G401.6 (cell line): ENCODE measurements around the gene C1QTNF6.
"Not testable (repeated sequence)": the region's sequence is repeated elsewhere in the genome, so short reads cannot be mapped to it uniquely, and the experiment has no call there.

Experiments used
- FAIRE-seq: peaks from 2 replicates; lab custom pipeline; 2012; peaks lifted over from hg19 to GRCh38; lab: Jason Lieb, UNC

The C1QTNF6 gene

DNA sequence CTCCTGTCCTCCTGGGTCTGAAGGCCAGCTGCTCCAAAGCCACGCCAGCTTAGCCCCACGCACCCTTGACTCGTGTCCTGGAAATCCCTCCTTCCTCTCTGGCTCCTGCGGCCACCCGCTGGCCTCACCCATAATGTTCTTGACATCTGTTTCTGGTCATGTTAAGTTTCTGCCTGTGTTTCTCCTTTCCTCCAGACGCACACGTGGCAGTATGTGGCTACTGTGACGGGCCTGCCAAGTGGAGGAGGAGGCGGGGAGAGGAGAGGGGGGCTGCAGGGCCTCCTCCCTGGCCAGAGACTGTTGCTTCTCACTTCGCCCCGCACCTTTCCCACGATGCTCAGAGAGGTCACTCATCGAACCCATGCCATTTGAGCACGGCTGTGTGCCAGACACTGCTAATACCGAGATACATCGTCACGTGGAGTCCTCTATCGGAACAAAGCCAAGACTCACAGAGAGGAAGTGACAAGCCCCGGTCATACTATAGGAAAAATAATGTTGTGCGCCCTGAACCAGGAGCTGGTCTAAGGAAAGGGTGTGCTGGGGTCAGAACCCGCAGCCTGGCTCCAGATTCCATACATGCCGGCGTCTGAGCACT is 11.5 kb downstream of the C1QTNF6 start:
- FAIRE-seq = no peak

DNA sequence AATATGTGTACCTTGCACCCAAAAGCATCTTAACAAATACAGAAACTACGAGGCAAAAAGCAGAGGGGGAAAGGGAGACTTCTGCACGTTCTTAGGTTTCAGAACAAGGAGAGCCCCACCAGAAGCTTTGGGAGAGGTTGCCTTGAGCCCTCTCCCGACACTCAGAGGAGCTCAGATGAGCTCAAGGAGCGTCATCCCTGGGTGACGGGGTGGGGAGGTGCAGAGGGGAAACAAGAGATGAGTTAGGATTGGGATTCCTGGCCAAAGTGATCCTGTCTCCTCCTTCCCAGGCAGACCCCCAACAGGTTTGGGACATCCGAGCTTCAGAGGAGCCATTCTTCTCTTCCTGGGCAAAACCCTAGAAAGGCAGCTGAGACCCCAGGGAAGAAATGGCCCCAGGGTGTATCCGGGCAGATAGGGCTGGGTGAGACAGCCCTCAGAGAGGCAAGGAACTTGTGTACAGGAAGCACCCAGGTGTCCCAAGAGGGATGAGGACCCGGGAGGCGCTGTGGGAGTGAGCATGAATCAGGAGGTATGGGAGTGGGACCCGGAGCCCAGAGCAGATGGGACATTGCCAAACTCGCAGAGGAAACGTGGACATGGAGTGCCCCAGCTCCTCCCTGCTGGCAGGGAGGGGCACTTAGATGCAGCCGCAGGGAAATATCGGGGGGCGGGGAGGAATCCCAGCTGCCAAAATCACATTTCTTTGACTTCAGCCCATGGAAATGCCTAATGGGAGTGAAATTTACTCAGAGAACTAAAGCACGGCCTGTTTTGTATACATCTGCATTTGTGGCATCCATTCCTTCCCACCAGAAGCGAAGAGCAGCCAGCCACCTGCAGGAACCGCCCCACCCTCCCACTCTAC is 12.4 kb downstream of the C1QTNF6 start:
- no peak for FAIRE-seq

DNA sequence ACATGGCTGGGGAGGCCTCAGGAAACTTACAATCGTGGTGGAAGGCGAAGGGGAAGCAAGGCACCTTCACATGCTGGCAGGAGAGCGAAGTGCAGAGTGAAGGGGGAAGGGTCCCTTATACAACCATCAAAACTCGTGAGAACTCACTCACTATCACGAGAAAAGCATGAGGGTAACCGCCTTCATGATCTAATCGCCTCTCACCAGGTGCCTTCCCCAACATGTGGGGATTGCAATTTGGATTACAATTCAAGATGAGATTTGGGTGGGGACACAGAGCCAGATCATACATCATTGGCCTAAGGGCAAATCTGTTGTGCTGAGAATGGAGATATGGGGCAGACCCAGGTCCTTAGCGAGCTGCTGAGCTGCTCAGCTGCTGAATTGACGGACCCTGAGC is 13.1 kb downstream of the C1QTNF6 start:
- no peak for FAIRE-seq

DNA sequence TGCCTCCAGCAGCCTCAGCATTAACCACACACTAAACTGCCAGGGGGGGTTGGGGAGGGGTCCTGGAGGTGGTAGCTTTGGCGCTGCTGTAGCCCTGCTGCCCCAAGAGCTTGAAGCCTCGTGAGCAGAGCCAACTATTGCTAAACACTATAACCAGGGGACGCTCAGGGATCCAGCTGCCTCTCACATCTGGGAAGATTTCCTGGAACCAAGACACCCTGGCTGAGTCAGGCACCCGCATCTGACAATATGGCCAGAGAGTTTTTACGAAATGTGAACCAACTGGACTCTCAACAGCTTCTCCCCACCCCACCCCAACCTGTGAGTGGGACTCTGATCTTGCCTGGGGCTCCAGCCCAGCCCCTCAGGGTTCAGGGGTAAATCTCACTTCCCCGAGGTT is 14.3 kb downstream of the C1QTNF6 start:
- FAIRE-seq = no peak

GRCh38 chr22:37172266-37173245 is 15.5 kb downstream of the C1QTNF6 start:
- FAIRE-seq = no peak

GRCh38 chr22:37171662-37172061 is 16.4 kb downstream of the C1QTNF6 start:
- FAIRE-seq = no peak

DNA sequence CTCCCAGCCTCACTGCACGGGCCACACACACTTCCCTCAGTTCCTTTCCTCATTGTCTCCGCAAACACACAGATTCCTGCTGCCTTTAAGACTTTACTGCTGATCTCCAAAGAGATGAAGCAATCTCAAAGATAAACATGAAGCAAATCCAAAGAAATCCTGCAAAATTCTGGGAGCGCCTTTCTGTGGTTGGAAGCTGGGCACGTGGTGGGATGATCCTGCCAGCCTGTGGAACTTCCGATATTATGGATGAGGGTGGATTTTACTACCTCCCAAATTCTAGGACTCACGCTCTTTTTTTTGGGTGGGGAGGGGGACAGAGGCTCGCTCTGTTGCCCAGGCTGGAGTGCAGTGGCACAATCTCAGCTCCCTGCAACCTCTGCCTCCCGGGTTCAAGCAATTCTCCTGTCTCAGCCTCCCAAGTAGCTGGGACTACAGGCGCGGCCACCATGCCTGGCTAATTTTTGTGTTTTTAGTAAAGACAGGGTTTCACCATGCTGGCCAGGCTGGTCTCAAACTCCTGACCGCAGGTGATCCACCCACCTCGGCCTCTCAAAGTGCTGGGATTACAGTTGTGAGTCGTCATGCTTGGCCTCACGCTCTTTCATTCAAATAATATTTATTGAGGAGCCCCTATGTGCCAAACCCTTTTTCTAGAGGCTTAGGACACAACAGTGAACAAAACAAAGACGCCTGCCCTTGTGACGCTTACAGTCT is 17.2 kb downstream of the C1QTNF6 start:
- not testable (repeated sequence) for FAIRE-seq

- FAIRE-seq = no peak
Observed at GRCh38 chr22:37169947-37170688, 17.9 kb downstream of the C1QTNF6 start.

GRCh38 chr22:37169406-37169805 is 18.6 kb downstream of the C1QTNF6 start:
- FAIRE-seq = no peak

- FAIRE-seq = no peak
Observed at GRCh38 chr22:37167981-37168647, 19.9 kb downstream of the C1QTNF6 start.

DNA sequence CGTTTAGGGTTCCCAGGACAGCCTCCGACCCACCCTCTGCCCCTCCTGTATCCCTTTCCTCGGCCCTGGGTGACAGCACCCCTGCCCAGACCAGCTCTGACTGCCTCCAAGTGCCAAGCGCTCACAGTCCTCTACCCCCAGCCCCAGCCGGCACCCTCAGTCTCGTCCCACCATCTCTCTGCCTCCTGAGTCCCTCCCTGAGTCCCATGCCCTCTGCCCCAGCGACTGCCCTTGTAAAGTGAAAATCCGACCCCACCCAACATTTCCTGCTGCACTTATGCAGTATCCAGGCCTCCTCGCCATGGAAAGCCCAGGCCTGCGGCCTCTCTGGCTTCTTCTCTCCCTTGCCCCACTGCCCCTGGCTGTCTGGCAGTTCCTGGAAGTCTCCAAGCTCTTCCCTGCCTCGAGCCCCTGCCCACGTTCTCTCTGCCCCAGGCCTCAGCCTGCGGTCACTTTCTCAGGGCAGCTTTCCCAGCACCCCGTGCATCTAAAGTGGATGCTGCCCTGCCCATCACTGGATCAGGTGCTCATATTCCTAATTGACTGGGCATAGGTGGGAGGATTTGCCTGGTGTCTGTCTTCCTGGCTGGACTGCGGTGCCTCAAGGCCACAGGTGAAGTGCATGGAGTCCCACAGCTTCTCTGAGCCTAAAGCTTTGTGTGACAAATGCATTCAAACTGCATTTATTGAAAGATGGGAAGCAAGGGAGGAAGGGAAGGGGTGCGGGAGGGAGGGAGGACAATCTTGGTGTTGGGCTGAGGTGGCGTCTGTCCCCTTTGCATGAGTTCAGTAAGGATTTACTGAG is 20.7 kb downstream of the C1QTNF6 start:
- FAIRE-seq = no peak

- no peak for FAIRE-seq
Observed at GRCh38 chr22:37166675-37167066, 21.4 kb downstream of the C1QTNF6 start.

DNA sequence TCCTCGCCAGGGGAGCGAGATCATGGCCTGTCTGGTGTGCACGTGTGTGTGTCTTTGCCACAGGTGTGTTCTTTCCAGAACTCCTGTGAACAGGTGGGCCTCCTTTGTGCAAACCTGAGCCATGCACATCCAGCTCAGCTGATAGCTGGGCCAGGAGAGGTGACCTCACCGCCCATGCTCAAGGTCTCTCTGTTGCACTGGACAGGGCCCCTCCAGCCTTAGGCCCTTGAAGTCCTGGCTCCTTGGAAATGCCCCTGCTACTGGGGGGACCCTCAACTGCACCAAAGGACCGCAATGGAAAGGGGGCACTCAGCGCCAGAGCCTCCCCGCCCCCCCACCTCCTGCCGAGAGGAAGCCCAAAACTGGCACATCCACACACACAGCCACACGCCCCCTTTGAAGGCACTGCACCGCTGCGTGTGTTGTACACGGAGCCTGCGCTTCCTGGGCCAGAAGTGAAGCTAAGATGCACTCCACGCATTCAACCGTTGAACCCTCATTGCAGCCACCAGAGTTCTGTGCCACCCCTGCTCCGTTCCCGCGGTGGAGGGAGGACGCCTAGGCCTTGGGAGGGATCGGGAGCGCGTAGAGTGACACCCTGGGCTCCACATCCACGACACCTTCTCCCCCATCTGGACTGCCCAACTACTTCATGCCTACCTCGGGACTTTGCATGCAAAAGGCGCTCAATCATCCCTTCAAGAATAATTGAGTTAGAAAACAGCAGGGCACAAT is 21.9 kb downstream of the C1QTNF6 start:
- FAIRE-seq = no peak

- no peak for FAIRE-seq
Observed at GRCh38 chr22:37165066-37165465, 23.0 kb downstream of the C1QTNF6 start.

GRCh38 chr22:37164505-37164887 is 23.6 kb downstream of the C1QTNF6 start:
- no peak for FAIRE-seq

GRCh38 chr22:37163575-37164504 is 24.2 kb downstream of the C1QTNF6 start:
- FAIRE-seq = no peak

DNA sequence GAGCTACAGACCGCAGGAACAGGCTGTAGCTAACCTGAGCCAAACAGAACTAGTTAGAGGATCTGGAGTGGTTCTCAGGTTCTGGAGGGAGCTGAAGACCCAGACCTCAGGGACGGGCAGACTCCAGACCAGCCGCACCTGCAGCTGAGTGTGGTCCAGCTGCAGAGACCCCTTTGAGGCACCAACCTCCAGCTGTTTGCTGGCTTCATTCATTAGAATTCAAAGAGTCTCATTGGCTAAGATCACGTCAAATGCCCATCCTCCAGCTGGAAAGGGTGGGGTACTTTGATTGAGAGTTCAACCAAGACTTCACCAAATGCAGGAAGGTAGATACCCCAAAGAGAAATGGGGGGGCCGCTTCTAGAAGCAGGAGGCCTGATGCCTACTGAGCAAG is 25.0 kb downstream of the C1QTNF6 start:
- no peak for FAIRE-seq
